ENCODE measurements around the gene SEC22A.

- TF ChIP-seq CTCF (IDR thresholded peaks at IDR 0.05) = no peak
- TF ChIP-seq POLR2A (IDR thresholded peaks at IDR 0.05) = no peak
Measured at GRCh38 chr3:123300583-123300982, 98.8 kb downstream of the SEC22A start.
